ENCODE results near the gene ELOF1. TPM values are rescaled to one million over a fixed set of nuclear protein-coding genes. Genes with fewer than 3 reads are reported as not detected.

The ELOF1 gene
- total and polyA plus RNA-seq, 2 experiments from 2014 or later = 30.3 to 72.6 TPM

- no peaks in the 10 kb centered on the region for H3K9me3 ChIP-seq (ENCODE audit: low read depth)
- no peaks in the 10 kb centered on the region for H3K36me3 ChIP-seq (replicated peaks; ENCODE audit: insufficient read depth, low read depth)
- H3K79me2 ChIP-seq = no peaks in the 10 kb centered on the region
- no peaks in the 10 kb centered on the region for H3K9me2 ChIP-seq (replicated peaks; ENCODE audit: insufficient read depth)
- H3K4me3 ChIP-seq = no peak overlapping the region
- no peaks in the 10 kb centered on the region for H3K27me3 ChIP-seq
- H4K20me1 ChIP-seq (ENCODE audit: insufficient read depth, poor library complexity, severe bottlenecking) = no peaks in the 10 kb centered on the region
- no peak overlapping the region for H3K4me2 ChIP-seq
- peaks cover 5% of the 10 kb centered on the region for H3K4me1 ChIP-seq (ENCODE audit: insufficient read depth)
- 97% methylated on average over 8 of the region's 8 CpGs for WGBS (ENCODE audit: low lambda C conversion rate, missing lambda C conversion rate)
- no peak overlapping the region for H2AFZ ChIP-seq
- no peak overlapping the region for H3K27ac ChIP-seq
- TF ChIP-seq EZH2phosphoT487 (IDR thresholded peaks at IDR 0.05; ENCODE audit: low read depth, severe bottlenecking, unreplicated experiment) (no peak), CTCF (IDR thresholded peaks at IDR 0.05; ENCODE audit: poor library complexity) (no peak), EZH2 (IDR thresholded peaks at IDR 0.05; ENCODE audit: borderline replicate concordance) (no peak)
- DNase-seq (ENCODE audit: low spot score) = no peak
These were observed 48.6 kb downstream of the ELOF1 start for GRCh38 chr19:11510444-11510843.

GRCh38 chr19:11507370-11508078 lies 51.5 kb downstream of the ELOF1 start:
- Histone ChIP-seq H3K4me2 (no peak overlapping the region), H3K27me3 (no peaks in the 10 kb centered on the region), H3K4me1 (ENCODE audit: insufficient read depth) (peaks cover 5% of the 10 kb centered on the region), H3K9me3 (ENCODE audit: low read depth) (no peaks in the 10 kb centered on the region), H2AFZ (no peak overlapping the region), H3K27ac (no peak overlapping the region), H4K20me1 (ENCODE audit: insufficient read depth, poor library complexity, severe bottlenecking) (no peaks in the 10 kb centered on the region), H3K4me3 (no peak overlapping the region), H3K36me3 (replicated peaks; ENCODE audit: insufficient read depth, low read depth) (no peaks in the 10 kb centered on the region), H3K9me2 (replicated peaks; ENCODE audit: insufficient read depth) (no peaks in the 10 kb centered on the region), H3K79me2 (peaks cover 8% of the 10 kb centered on the region)
- DNase-seq (ENCODE audit: low spot score) = no peak
- 91% methylated on average over 18 of the region's 18 CpGs for WGBS (ENCODE audit: low lambda C conversion rate, missing lambda C conversion rate)
- no peak for TF ChIP-seq EZH2 (IDR thresholded peaks at IDR 0.05; ENCODE audit: borderline replicate concordance)
- TF ChIP-seq EZH2phosphoT487 (IDR thresholded peaks at IDR 0.05; ENCODE audit: low read depth, severe bottlenecking, unreplicated experiment) = no peak
- no peak for TF ChIP-seq CTCF (IDR thresholded peaks at IDR 0.05; ENCODE audit: poor library complexity)

- H4K20me1 ChIP-seq (ENCODE audit: insufficient read depth, poor library complexity, severe bottlenecking) = no peaks in the 10 kb centered on the region
- H3K9me2 ChIP-seq (replicated peaks; ENCODE audit: insufficient read depth) = no peaks in the 10 kb centered on the region
- H3K27ac ChIP-seq = no peak overlapping the region
- no peak overlapping the region for H2AFZ ChIP-seq
- no peak for TF ChIP-seq EZH2 (IDR thresholded peaks at IDR 0.05; ENCODE audit: borderline replicate concordance)
- TF ChIP-seq CTCF (IDR thresholded peaks at IDR 0.05; ENCODE audit: poor library complexity) = no peak
- no peak for TF ChIP-seq EZH2phosphoT487 (IDR thresholded peaks at IDR 0.05; ENCODE audit: low read depth, severe bottlenecking, unreplicated experiment)
- no peak overlapping the region for H3K4me3 ChIP-seq
- no peak for DNase-seq (ENCODE audit: low spot score)
- peaks cover 10% of the 10 kb centered on the region for H3K79me2 ChIP-seq
- H3K9me3 ChIP-seq (ENCODE audit: low read depth) = no peaks in the 10 kb centered on the region
- no peaks in the 10 kb centered on the region for H3K36me3 ChIP-seq (replicated peaks; ENCODE audit: insufficient read depth, low read depth)
- no peaks in the 10 kb centered on the region for H3K27me3 ChIP-seq
- no peak overlapping the region for H3K4me2 ChIP-seq
- 89% methylated on average over 6 of the region's 6 CpGs for WGBS (ENCODE audit: low lambda C conversion rate, missing lambda C conversion rate)
- H3K4me1 ChIP-seq (ENCODE audit: insufficient read depth) = peaks cover 5% of the 10 kb centered on the region
These were observed 52.1 kb downstream of the ELOF1 start for GRCh38 chr19:11506967-11507366.

Measured in hepatocyte (in vitro differentiated cells).